MM.1S (cell line): ENCODE measurements around the gene IFNG.

Experiments
- CTCF ChIP-seq: fragments of 300-600 bp; sonication (generic); IDR thresholded peaks from 2 replicates; pipeline ENCODE4 v1.5.1; 2016; ENCODE audit warnings: antibody characterized with exemption, low read length, mixed read lengths
- EZH2 ChIP-seq: fragments of 300-600 bp; sonication (generic); optimal IDR thresholded peaks from 2 replicates; pipeline ENCODE3; 2017; ENCODE audit warnings: low read depth, mild to moderate bottlenecking, antibody characterized with exemption, low read length, mixed read lengths
- EZH2phosphoT487 ChIP-seq: fragments of 300-600 bp; sonication (generic); IDR thresholded peaks from 2 replicates; pipeline ENCODE4 v1.6.1; 2018; ENCODE audit warnings: antibody characterized with exemption, low read length

GRCh38 chr12:68129979-68130378, 29.6 kb downstream of the IFNG start:
- no peak for TF ChIP-seq CTCF
- TF ChIP-seq EZH2 = no peak
- TF ChIP-seq EZH2phosphoT487 = no peak
